Panc1 (cell line): ENCODE data around the gene KCNAB1.

Source experiments
- POLR2AphosphoS5 ChIP-seq: IDR thresholded peaks from 2 replicates; pipeline ENCODE4 v1.6.1; 2012; ENCODE audit warnings: mild to moderate bottlenecking, low read depth, low read length, moderate library complexity
- TF ChIP-seq, protein P1 (sequence below): fragments of 450-650 bp; IDR thresholded peaks from 2 replicates; pipeline ENCODE4 v1.5.1; 2017; ENCODE audit warnings: mild to moderate bottlenecking
- TF ChIP-seq, protein P2 (sequence below), 2 experiments: IDR thresholded peaks; 2 replicates each; pipeline ENCODE4 v1.6.1; 2011 to 2012; ENCODE audit warnings: low read depth in 2 of 2, control low read depth in 1 of 2, low read length in 1 of 2, mild to moderate bottlenecking in 1 of 2, moderate library complexity in 1 of 2; ENCODE audit not compliant: insufficient read depth in 1 of 2

DNA sequence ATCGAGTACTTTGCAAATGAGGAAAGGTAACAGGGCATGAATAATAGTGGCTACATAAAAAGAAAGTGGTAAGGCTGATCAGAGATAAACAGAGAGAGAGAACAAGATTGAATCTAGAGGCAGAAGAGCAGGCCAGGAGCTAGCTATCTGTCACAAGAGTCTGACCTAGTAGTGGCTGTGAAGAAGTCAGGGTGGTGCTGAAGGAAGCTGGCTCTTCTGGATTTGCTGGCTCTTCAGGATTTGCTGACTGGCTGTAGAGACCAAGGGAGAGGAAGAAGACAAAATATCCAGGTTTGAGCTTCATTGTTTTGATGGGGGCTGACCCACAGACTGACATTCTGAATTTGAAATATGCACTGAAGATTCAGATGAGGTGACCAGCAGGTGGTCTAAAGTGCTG lies 292.2 kb downstream of the KCNAB1 start:
- TF ChIP-seq, protein P1, sequence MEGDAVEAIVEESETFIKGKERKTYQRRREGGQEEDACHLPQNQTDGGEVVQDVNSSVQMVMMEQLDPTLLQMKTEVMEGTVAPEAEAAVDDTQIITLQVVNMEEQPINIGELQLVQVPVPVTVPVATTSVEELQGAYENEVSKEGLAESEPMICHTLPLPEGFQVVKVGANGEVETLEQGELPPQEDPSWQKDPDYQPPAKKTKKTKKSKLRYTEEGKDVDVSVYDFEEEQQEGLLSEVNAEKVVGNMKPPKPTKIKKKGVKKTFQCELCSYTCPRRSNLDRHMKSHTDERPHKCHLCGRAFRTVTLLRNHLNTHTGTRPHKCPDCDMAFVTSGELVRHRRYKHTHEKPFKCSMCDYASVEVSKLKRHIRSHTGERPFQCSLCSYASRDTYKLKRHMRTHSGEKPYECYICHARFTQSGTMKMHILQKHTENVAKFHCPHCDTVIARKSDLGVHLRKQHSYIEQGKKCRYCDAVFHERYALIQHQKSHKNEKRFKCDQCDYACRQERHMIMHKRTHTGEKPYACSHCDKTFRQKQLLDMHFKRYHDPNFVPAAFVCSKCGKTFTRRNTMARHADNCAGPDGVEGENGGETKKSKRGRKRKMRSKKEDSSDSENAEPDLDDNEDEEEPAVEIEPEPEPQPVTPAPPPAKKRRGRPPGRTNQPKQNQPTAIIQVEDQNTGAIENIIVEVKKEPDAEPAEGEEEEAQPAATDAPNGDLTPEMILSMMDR, result no peak
- TF ChIP-seq POLR2AphosphoS5, result no peak
- TF ChIP-seq, protein P2, sequence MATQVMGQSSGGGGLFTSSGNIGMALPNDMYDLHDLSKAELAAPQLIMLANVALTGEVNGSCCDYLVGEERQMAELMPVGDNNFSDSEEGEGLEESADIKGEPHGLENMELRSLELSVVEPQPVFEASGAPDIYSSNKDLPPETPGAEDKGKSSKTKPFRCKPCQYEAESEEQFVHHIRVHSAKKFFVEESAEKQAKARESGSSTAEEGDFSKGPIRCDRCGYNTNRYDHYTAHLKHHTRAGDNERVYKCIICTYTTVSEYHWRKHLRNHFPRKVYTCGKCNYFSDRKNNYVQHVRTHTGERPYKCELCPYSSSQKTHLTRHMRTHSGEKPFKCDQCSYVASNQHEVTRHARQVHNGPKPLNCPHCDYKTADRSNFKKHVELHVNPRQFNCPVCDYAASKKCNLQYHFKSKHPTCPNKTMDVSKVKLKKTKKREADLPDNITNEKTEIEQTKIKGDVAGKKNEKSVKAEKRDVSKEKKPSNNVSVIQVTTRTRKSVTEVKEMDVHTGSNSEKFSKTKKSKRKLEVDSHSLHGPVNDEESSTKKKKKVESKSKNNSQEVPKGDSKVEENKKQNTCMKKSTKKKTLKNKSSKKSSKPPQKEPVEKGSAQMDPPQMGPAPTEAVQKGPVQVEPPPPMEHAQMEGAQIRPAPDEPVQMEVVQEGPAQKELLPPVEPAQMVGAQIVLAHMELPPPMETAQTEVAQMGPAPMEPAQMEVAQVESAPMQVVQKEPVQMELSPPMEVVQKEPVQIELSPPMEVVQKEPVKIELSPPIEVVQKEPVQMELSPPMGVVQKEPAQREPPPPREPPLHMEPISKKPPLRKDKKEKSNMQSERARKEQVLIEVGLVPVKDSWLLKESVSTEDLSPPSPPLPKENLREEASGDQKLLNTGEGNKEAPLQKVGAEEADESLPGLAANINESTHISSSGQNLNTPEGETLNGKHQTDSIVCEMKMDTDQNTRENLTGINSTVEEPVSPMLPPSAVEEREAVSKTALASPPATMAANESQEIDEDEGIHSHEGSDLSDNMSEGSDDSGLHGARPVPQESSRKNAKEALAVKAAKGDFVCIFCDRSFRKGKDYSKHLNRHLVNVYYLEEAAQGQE (IDR thresholded peaks at IDR 0.05; ENCODE audit: insufficient read depth in 1 of 2, low read depth in 2 of 2, low read length in 1 of 2), result no peak
